GM23248 (cell line): ENCODE data around the gene ARSI.

Experiments used
- EZH2 ChIP-seq: fragments of 200-600 bp; sonication (generic); IDR thresholded peaks from 2 replicates; pipeline ENCODE4 v1.6.1; 2018; ENCODE audit warnings: antibody characterized with exemption, mild to moderate bottlenecking; ENCODE audit not compliant: insufficient read depth, poor library complexity, severe bottlenecking
- EZH2phosphoT487 ChIP-seq: fragments of 200-600 bp; sonication (generic); IDR thresholded peaks from 2 replicates; pipeline ENCODE4 v1.6.1; 2018; ENCODE audit warnings: antibody characterized with exemption, moderate library complexity, mild to moderate bottlenecking, low read depth; ENCODE audit not compliant: insufficient read depth

- TF ChIP-seq EZH2 (no peak), EZH2phosphoT487 (no peak)
Observed at GRCh38 chr5:150288361-150288760, 14.3 kb downstream of the ARSI start.
